ENCODE measurements around the gene PPFIBP2. TPM values are rescaled to one million over a fixed set of nuclear protein-coding genes. Genes with fewer than 3 reads are reported as not detected.
A peak's percentile ranks its signal among the peaks of the same experiment; 100 is the strongest.

PPFIBP2 gene
- total RNA-seq, 1 donor from 2014 or later, result 104 TPM

GRCh38 chr11:7599209-7599608 lies 85.4 kb downstream of the PPFIBP2 start:
- no peak for DNase-seq (ENCODE audit: low spot score)

GRCh38 chr11:7600205-7600775 lies 86.5 kb downstream of the PPFIBP2 start:
- DNase-seq (ENCODE audit: low spot score), result peak; percentile 45

- DNase-seq (ENCODE audit: low spot score), result no peak
These were observed 89.4 kb downstream of the PPFIBP2 start for GRCh38 chr11:7603031-7603781.

GRCh38 chr11:7604331-7604955 lies 90.6 kb downstream of the PPFIBP2 start:
- DNase-seq (ENCODE audit: low spot score), result no peak

- peak; percentile 48 for DNase-seq (ENCODE audit: low spot score)
These were observed 91.6 kb downstream of the PPFIBP2 start for GRCh38 chr11:7605186-7605943.

GRCh38 chr11:7606496-7606895 lies 92.7 kb downstream of the PPFIBP2 start:
- no peak for DNase-seq (ENCODE audit: low spot score)

GRCh38 chr11:7609015-7609414 lies 95.2 kb downstream of the PPFIBP2 start:
- no peak for DNase-seq (ENCODE audit: low spot score)

- DNase-seq (ENCODE audit: low spot score), result no peak
These were observed 95.7 kb downstream of the PPFIBP2 start for GRCh38 chr11:7609521-7609920.

- DNase-seq (ENCODE audit: low spot score), result no peak
These were observed 96.6 kb downstream of the PPFIBP2 start for GRCh38 chr11:7610393-7610792.

GRCh38 chr11:7611411-7611810 lies 97.6 kb downstream of the PPFIBP2 start:
- DNase-seq (ENCODE audit: low spot score), result no peak

GRCh38 chr11:7612056-7612660 lies 98.4 kb downstream of the PPFIBP2 start:
- no peak for DNase-seq (ENCODE audit: low spot score)

GRCh38 chr11:7612661-7613393 lies 99.0 kb downstream of the PPFIBP2 start:
- DNase-seq (ENCODE audit: low spot score), result no peak

- DNase-seq (ENCODE audit: low spot score), result no peak
These were observed 99.6 kb downstream of the PPFIBP2 start for GRCh38 chr11:7613394-7613720.

GRCh38 chr11:7614656-7615055 lies 100.9 kb downstream of the PPFIBP2 start:
- DNase-seq (ENCODE audit: low spot score), result no peak

- no peak for DNase-seq (ENCODE audit: low spot score)
These were observed 103.2 kb downstream of the PPFIBP2 start for GRCh38 chr11:7617032-7617431.

- DNase-seq (ENCODE audit: low spot score), result no peak
These were observed 105.5 kb downstream of the PPFIBP2 start for GRCh38 chr11:7619322-7619721.

- DNase-seq (ENCODE audit: low spot score), result no peak
These were observed 107.3 kb downstream of the PPFIBP2 start for GRCh38 chr11:7621090-7621489.

- no peak for DNase-seq (ENCODE audit: low spot score)
These were observed 107.8 kb downstream of the PPFIBP2 start for GRCh38 chr11:7621554-7621953.

GRCh38 chr11:7622721-7623120 lies 108.9 kb downstream of the PPFIBP2 start:
- DNase-seq (ENCODE audit: low spot score), result no peak

GRCh38 chr11:7628660-7629059 lies 114.9 kb downstream of the PPFIBP2 start:
- no peak for DNase-seq (ENCODE audit: low spot score)

GRCh38 chr11:7630002-7630401 lies 116.2 kb downstream of the PPFIBP2 start:
- no peak for DNase-seq (ENCODE audit: low spot score)

Measured in mucosa of gallbladder (tissue), 1 donor.